Spleen (tissue), 11 donors: Measurements from ENCODE around the gene TRIM45. TPM values are rescaled to one million over a fixed set of nuclear protein-coding genes. Genes with fewer than 3 reads are reported as not detected.
"Not testable (repeated sequence)": the region's sequence is repeated elsewhere in the genome, so short reads cannot be mapped to it uniquely, and the experiment has no call there.

Experiments used
- DNase-seq: peaks from one replicate; pipeline ENCODE4 v3.0.0-alpha.2; 2020
- H3K27ac ChIP-seq, 8 donors: fragments of 200-600 bp; sonication (generic) in 7 of 8; 1 replicate in 4 of 8; 2 replicates in 4 of 8; pipeline versions ENCODE4 v1.5.0 to v1.8.0; 2016 to 2021; ENCODE audit warnings: inconsistent platforms in 4 of 8, mild to moderate bottlenecking in 4 of 8, moderate library complexity in 1 of 8
- H3K27me3 ChIP-seq, 7 donors: fragments of 200-600 bp; sonication (generic) in 6 of 7; replicated peaks in 1 of 7; 1 replicate in 4 of 7; 2 replicates in 3 of 7; pipeline versions ENCODE4 v1.5.0 to v1.8.0; 2016 to 2021; ENCODE audit warnings: inconsistent platforms in 3 of 7, mild to moderate bottlenecking in 1 of 7
- H3K36me3 ChIP-seq, 6 donors: fragments of 200-600 bp; sonication (generic) in 5 of 6; 1 replicate in 4 of 6; 2 replicates in 2 of 6; pipeline versions ENCODE4 v1.5.0 to v1.8.0; 2016 to 2021; ENCODE audit warnings: inconsistent platforms in 2 of 6
- H3K4me1 ChIP-seq, 6 donors: fragments of 200-600 bp; sonication (generic) in 5 of 6; 1 replicate in 3 of 6; 2 replicates in 3 of 6; pipeline versions ENCODE4 v1.5.0 to v1.8.0; 2016 to 2021; ENCODE audit warnings: inconsistent platforms in 3 of 6
- H3K4me3 ChIP-seq, 8 donors: fragments of 200-600 bp; sonication (generic) in 7 of 8; 1 replicate in 4 of 8; 2 replicates in 4 of 8; pipeline versions ENCODE4 v1.5.0 to v1.8.0; 2016 to 2021; ENCODE audit warnings: inconsistent platforms in 4 of 8, mild to moderate bottlenecking in 4 of 8, moderate library complexity in 2 of 8
- H3K9me3 ChIP-seq, 8 donors: fragments of 200-600 bp; sonication (generic) in 7 of 8; 1 replicate in 4 of 8; 2 replicates in 4 of 8; pipeline versions ENCODE4 v1.5.0 to v1.8.0; 2016 to 2021; ENCODE audit warnings: inconsistent platforms in 4 of 8
- POLR2A ChIP-seq, 3 donors: fragments of 450-650 bp; IDR thresholded peaks; one replicate each; pipeline ENCODE4 v1.5.1; 2017; ENCODE audit warnings: antibody characterized with exemption in 3 of 3, mild to moderate bottlenecking in 1 of 3
- POLR2AphosphoS5 ChIP-seq, 3 donors: sonication (generic); formaldehyde crosslinking; IDR thresholded peaks; one replicate each; pipeline ENCODE4 v1.5.1; 2017; ENCODE audit warnings: antibody characterized with exemption in 3 of 3
- WGBS, 5 donors: extraction: QIAGEN DNeasy Blood & Tissue Kit in 3 of 5; methylation state at CpG; one replicate each; pipeline versions ENCODE4 v1.1.5 to v1.1.7; 2013 to 2018; 5-methylcytosine and 5-hydroxymethylcytosine counted together
- intact Hi-C: fragments of 100-400 bp; cut with DNase I; formaldehyde crosslinking; loops from one replicate; pipeline ENCODE4 v1.15.0; 2023; ENCODE audit warnings: low total_unique reads
- polyA plus RNA-seq, 3 donors: library from polyadenylated mRNA; stranded (reverse); fragments of 200-250 nt; gene quantifications; one replicate each; pipeline ENCODE4 v1.2.1, GENCODE V29; 2013
- total RNA-seq, 7 donors: library from RNA; depleted of rRNA in 3 of 7; stranded (reverse); fragments of >200 nt in 3 of 7; fragmentation: NEBNext Ultra II Directional in 4 of 7; extraction: Animal tissue kit (Norgen Biotek cat#: 25700) in 4 of 7; gene quantifications; one replicate each; pipeline versions ENCODE4 v1.1.0 to v1.2.1, GENCODE V29; 2016 to 2021
- TF ChIP-seq, protein P1 (sequence below), 11 experiments: fragments of 200-600 bp in 7 of 11; fragments of 450-650 bp in 4 of 11; sonication (generic) in 4 of 11; IDR thresholded peaks in 8 of 11; conservative IDR thresholded peaks in 3 of 11; 1 replicate in 7 of 11; 2 replicates in 4 of 11; pipeline versions ENCODE4 v1.4.0 to v1.8.0; 2016 to 2021; ENCODE audit warnings: antibody characterized with exemption in 11 of 11, inconsistent platforms in 4 of 11, mild to moderate bottlenecking in 1 of 11
- donor health status: healthy with polysubstance abuse.
- donor health status: DM: no; HTN: no; CAD: no; lungs with moderate emphysema.
- donor health status: DM: no; HTN: no; CAD: no.
- donor health status: Bipolar disorder and iron deficiency.
- donor health status: healthy.
- donor health status: DM: no; HTN: no; CAD: no.
- donor health status: DM: yes; HTN: yes; CAD: no.

TRIM45 gene
- total and polyA plus RNA-seq, 10 donors = 1.2 to 8.1 (median 2.0) TPM

DNA sequence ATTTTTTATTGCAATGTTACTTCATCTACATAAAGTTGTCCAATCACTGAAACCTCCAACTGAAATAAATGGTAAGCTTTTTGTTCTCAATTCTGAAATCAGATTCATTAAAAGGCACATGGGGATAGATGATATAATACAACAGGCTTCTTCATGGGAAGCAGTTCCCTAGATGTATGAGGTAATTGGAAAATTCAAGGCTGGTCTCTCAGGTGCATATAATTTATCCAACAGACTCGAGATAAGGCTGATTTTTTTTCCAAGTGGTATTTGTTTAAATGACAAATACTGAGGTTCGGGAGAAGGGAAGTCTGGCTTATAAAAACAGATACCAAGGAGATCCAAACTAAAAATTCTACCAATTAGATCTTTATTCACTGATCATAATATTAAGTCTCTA lies 14.2 kb downstream of the TRIM45 start:
- H3K27me3 ChIP-seq = no peaks in the 10 kb centered on the region
- 93 to 98% (median 94%) methylated on average over 2 of the region's 2 CpGs for WGBS, 5 donors
- intact Hi-C loops = no loop called here
- no peaks in the 10 kb centered on the region for H3K9me3 ChIP-seq
- DNase-seq = no peak
- no peak overlapping the region for H3K4me3 ChIP-seq
- H3K36me3 ChIP-seq = peaks cover 0 to 48% (median 9%) of the 10 kb centered on the region in 6 donors
- H3K4me1 ChIP-seq = no peaks in the 10 kb centered on the region
- no peak overlapping the region for H3K27ac ChIP-seq
- no peak for TF ChIP-seq POLR2A (IDR thresholded peaks at IDR 0.05)
- TF ChIP-seq POLR2AphosphoS5 (IDR thresholded peaks at IDR 0.05) = no peak
- TF ChIP-seq, protein P1, sequence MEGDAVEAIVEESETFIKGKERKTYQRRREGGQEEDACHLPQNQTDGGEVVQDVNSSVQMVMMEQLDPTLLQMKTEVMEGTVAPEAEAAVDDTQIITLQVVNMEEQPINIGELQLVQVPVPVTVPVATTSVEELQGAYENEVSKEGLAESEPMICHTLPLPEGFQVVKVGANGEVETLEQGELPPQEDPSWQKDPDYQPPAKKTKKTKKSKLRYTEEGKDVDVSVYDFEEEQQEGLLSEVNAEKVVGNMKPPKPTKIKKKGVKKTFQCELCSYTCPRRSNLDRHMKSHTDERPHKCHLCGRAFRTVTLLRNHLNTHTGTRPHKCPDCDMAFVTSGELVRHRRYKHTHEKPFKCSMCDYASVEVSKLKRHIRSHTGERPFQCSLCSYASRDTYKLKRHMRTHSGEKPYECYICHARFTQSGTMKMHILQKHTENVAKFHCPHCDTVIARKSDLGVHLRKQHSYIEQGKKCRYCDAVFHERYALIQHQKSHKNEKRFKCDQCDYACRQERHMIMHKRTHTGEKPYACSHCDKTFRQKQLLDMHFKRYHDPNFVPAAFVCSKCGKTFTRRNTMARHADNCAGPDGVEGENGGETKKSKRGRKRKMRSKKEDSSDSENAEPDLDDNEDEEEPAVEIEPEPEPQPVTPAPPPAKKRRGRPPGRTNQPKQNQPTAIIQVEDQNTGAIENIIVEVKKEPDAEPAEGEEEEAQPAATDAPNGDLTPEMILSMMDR (IDR thresholded peaks at IDR 0.05 in 8 of 11, conservative IDR thresholded peaks at IDR 0.05 in 3 of 11) = no peak

DNA sequence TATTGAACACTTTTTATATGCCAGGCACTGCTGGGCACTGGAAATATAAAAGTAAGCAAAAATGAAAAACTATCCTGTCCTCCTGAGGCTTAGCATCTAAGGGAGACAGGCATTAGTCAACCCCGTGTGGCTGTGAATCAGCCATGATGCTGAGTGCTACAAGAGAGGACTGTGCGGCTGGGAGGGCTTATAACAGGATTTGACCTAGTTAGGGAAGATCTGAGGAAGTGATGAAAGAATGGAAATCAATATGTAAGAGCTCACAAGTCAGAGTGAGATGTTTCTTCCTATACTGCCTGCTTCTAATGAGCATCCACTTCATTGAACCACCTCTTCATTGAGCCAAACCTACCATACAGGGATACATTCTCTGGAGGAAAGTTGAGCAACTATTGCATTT lies 15.1 kb downstream of the TRIM45 start:
- Histone ChIP-seq H3K27ac (no peak overlapping the region), H3K36me3 (peaks cover 0 to 57% (median 16%) of the 10 kb centered on the region in 6 donors), H3K4me3 (no peak overlapping the region), H3K4me1 (no peaks in the 10 kb centered on the region), H3K9me3 (no peaks in the 10 kb centered on the region), H3K27me3 (no peaks in the 10 kb centered on the region)
- intact Hi-C loops = no loop called here
- TF ChIP-seq, protein P1 (IDR thresholded peaks at IDR 0.05 in 8 of 11, conservative IDR thresholded peaks at IDR 0.05 in 3 of 11) = no peak
- TF ChIP-seq POLR2AphosphoS5 (IDR thresholded peaks at IDR 0.05) (no peak), POLR2A (IDR thresholded peaks at IDR 0.05) (no peak)
- WGBS, 5 donors = 87 to 95% (median 88%) methylated on average over 2 of the region's 2 CpGs
- no peak for DNase-seq

GRCh38 chr1:117105722-117106121 lies 15.8 kb downstream of the TRIM45 start:
- Histone ChIP-seq H3K27ac (no peak overlapping the region), H3K36me3 (peaks cover 0 to 64% (median 18%) of the 10 kb centered on the region in 6 donors), H3K9me3 (no peaks in the 10 kb centered on the region), H3K27me3 (no peaks in the 10 kb centered on the region), H3K4me3 (no peak overlapping the region), H3K4me1 (no peaks in the 10 kb centered on the region)
- TF ChIP-seq POLR2A (IDR thresholded peaks at IDR 0.05) (no peak), POLR2AphosphoS5 (IDR thresholded peaks at IDR 0.05) (no peak)
- TF ChIP-seq, protein P1 (IDR thresholded peaks at IDR 0.05 in 8 of 11, conservative IDR thresholded peaks at IDR 0.05 in 3 of 11) = no peak
- intact Hi-C loops = no loop called here
- no peak for DNase-seq

GRCh38 chr1:117104986-117105385 lies 16.6 kb downstream of the TRIM45 start:
- Histone ChIP-seq H3K4me3 (no peak overlapping the region), H3K36me3 (peaks cover 0 to 71% (median 21%) of the 10 kb centered on the region in 6 donors), H3K4me1 (no peaks in the 10 kb centered on the region), H3K9me3 (no peaks in the 10 kb centered on the region), H3K27me3 (no peaks in the 10 kb centered on the region), H3K27ac (no peak overlapping the region)
- 86 to 96% (median 92%) methylated on average over 3 of the region's 3 CpGs for WGBS, 5 donors
- intact Hi-C loops = no loop called here
- no peak for DNase-seq
- TF ChIP-seq POLR2A (IDR thresholded peaks at IDR 0.05) = no peak

DNA sequence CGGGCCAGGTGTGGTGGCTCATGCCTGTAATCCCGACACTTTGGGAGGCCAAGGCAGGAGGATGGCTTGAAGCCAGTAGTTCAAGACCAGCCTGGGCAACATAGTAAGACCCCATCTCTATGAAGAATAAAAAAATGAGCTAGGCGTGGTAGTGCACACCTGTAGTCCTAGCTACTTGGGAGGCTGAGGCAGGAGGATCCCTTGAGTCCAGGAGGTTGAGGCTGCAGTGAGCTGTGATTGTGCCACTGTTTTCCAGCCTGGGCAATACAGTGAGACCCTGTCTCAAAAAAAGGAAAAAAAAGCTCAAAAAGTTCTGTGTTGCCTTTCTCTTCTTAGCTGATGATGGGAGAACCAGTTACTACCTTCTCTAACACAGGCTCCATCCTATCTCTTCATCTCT lies 19.7 kb downstream of the TRIM45 start:
- H3K27ac ChIP-seq, H3K9me3 ChIP-seq, DNase-seq, intact Hi-C loops, H3K27me3 ChIP-seq, H3K4me1 ChIP-seq, H3K4me3 ChIP-seq: not testable (repeated sequence)
- peaks cover 0 to 98% (median 35%) of the 10 kb centered on the region in 6 donors for H3K36me3 ChIP-seq
- 95 to 99% (median 96%) methylated on average over 3 of the region's 3 CpGs for WGBS, 5 donors
